Neural progenitor cell (in vitro differentiated cells): ENCODE data around the gene EEF1AKMT4. TPM values are rescaled to one million over a fixed set of nuclear protein-coding genes. Genes with fewer than 3 reads are reported as not detected.

ENCODE experiments used
- DNase-seq: peaks from one replicate; pipeline ENCODE4 v3.0.0-alpha.2; 2016; ENCODE audit warnings: low spot score
- H2AFZ ChIP-seq: fragments of 200-600 bp; sonication (generic); replicated peaks from 2 replicates; pipeline ENCODE4 v1.6.1; 2016; ENCODE audit warnings: antibody characterized with exemption
- H3F3A ChIP-seq: fragments of 200-600 bp; sonication (generic); 2 replicates; pipeline ENCODE4 v1.6.1; 2016; ENCODE audit warnings: antibody characterized with exemption, low read depth
- H3K27ac ChIP-seq: fragments of 200-600 bp; sonication (generic); 2 replicates; pipeline ENCODE4 v1.5.1; 2016; ENCODE audit warnings: mild to moderate bottlenecking
- H3K27me3 ChIP-seq: fragments of 200-600 bp; sonication (generic); 2 replicates; pipeline ENCODE4 v1.6.1; 2016; ENCODE audit warnings: mild to moderate bottlenecking, moderate library complexity
- H3K36me3 ChIP-seq: fragments of 200-600 bp; sonication (generic); 2 replicates; pipeline ENCODE4 v1.5.1; 2016
- H3K4me1 ChIP-seq: fragments of 200-600 bp; sonication (generic); 2 replicates; pipeline ENCODE4 v1.6.1; 2016; ENCODE audit warnings: mixed run types
- H3K4me2 ChIP-seq: fragments of 200-600 bp; sonication (generic); 2 replicates; pipeline ENCODE4 v1.6.1; 2016
- H3K4me3 ChIP-seq: fragments of 200-600 bp; sonication (generic); 2 replicates; pipeline ENCODE4 v1.5.1; 2016
- H3K79me2 ChIP-seq: fragments of 200-600 bp; sonication (generic); 2 replicates; pipeline ENCODE4 v1.6.1; 2016; ENCODE audit warnings: low read depth
- H3K9ac ChIP-seq: fragments of 200-600 bp; sonication (generic); 2 replicates; pipeline ENCODE4 v1.6.1; 2016
- H3K9me3 ChIP-seq: fragments of 200-600 bp; sonication (generic); 2 replicates; pipeline ENCODE4 v1.5.1; 2016; ENCODE audit warnings: low read depth
- H4K20me1 ChIP-seq: fragments of 200-600 bp; sonication (generic); 2 replicates; pipeline ENCODE4 v1.6.1; 2016; ENCODE audit warnings: low read depth
- H3K27ac Mint-ChIP-seq: 3 replicates; pipeline ENCODE4 v1.8.0; 2021; ENCODE audit warnings: mixed read lengths
- H3K27me3 Mint-ChIP-seq: 2 replicates; pipeline ENCODE4 v1.8.0; 2022; ENCODE audit warnings: low read depth, mild to moderate bottlenecking, inconsistent platforms, moderate library complexity, mixed read lengths; ENCODE audit not compliant: insufficient read depth
- H3K36me3 Mint-ChIP-seq: 3 replicates; pipeline ENCODE4 v1.8.0; 2021; ENCODE audit warnings: mixed read lengths
- H3K4me1 Mint-ChIP-seq: 3 replicates; pipeline ENCODE4 v1.8.0; 2021; ENCODE audit warnings: mixed read lengths
- H3K4me3 Mint-ChIP-seq: 3 replicates; pipeline ENCODE4 v1.8.0; 2021; ENCODE audit warnings: mild to moderate bottlenecking, moderate library complexity, mixed read lengths
- H3K9me3 Mint-ChIP-seq: 3 replicates; pipeline ENCODE4 v1.8.0; 2020; ENCODE audit warnings: mixed read lengths
- CTCF ChIP-seq: fragments of 200-600 bp; sonication (generic); IDR thresholded peaks from 2 replicates; pipeline ENCODE4 v1.5.1; 2017; ENCODE audit warnings: antibody characterized with exemption, mild to moderate bottlenecking
- EZH2 ChIP-seq: fragments of 200-600 bp; sonication (generic); IDR thresholded peaks from 2 replicates; pipeline ENCODE4 v1.6.1; 2017; ENCODE audit warnings: antibody characterized with exemption, mild to moderate bottlenecking, moderate library complexity
- EZH2phosphoT487 ChIP-seq: fragments of 200-600 bp; sonication (generic); IDR thresholded peaks from 2 replicates; pipeline ENCODE4 v1.6.1; 2017; ENCODE audit warnings: antibody characterized with exemption
- microRNA counts: library from miRNA; unstranded; fragments of <30 nt; microRNA quantifications from one replicate; lab custom pipeline; 2016
- microRNA-seq: library from miRNA; unstranded; fragments of <30 nt; microRNA quantifications from one replicate; pipeline ENCODE4, GENCODE V29; 2016
- small RNA-seq: library from RNA; depleted of rRNA; stranded (forward); fragments of <200 nt; gene quantifications from one replicate; pipeline ENCODE3, GENCODE V24; 2015
- total RNA-seq: library from RNA; depleted of rRNA; stranded (reverse); fragments of >200 nt; gene quantifications from 2 replicates; pipeline ENCODE4 v1.2.3, GENCODE V29; 2015; ENCODE audit warnings: low replicate concordance

EEF1AKMT4 gene
- total RNA-seq, 1 donor from 2014 or later: 3.7 TPM

DNA sequence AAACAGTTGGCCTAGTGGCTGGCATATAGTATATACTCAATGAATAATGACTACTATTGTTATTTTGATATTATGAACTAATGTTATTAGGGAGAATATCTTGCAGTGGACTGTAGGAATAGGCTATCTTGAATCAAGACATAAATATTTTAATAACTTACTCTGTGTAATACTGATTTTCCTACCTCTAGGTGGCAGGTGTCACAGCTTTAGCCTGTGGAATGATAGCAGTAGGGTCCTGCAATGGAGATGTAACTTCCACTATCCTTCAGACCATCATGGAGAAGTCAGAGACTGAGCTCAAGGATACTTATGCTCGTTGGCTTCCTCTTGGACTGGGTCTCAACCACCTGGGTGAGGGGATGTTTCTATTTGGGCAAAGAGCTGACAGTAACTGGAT is 56.1 kb downstream of the EEF1AKMT4 start:
- peaks cover 58% of the 10 kb centered on the region for H3K36me3 Mint-ChIP-seq
- H4K20me1 ChIP-seq: peaks cover 8% of the 10 kb centered on the region

DNA sequence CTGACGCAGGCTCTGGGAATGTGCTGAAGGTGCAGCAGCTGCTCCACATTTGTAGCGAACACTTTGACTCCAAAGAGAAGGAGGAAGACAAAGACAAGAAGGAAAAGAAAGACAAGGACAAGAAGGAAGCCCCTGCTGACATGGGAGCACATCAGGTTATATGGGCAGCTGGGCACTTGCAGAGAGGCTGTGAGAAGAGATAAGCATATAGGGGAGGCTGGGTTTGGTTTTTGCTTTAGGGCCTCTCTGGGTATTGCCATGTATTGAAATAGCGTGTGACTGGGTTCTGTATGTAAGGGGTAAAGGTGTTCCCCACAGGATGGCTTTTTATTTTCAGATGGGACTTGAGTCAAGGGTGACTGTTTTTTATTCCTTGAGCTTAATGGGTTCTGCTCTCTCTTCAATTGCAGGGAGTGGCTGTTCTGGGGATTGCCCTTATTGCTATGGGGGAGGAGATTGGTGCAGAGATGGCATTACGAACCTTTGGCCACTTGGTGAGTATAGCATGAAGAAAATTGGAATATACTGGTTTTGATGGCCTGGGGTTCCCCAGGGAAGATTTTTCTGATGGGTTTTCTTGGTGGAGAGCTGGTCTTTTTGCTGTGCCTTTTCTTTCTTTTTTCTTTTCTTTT is 57.0 kb downstream of the EEF1AKMT4 start:
- peaks cover 4% of the 10 kb centered on the region for H4K20me1 ChIP-seq
- Mint-ChIP-seq H3K36me3 (peaks cover 55% of the 10 kb centered on the region), H3K27me3 (peaks cover 3% of the 10 kb centered on the region), H3K9me3 (no peaks in the 10 kb centered on the region), H3K4me3 (no peak overlapping the region), H3K4me1 (peaks cover 4% of the 10 kb centered on the region), H3K27ac (no peak overlapping the region)
- no peak overlapping the region for H3K9ac ChIP-seq
- no peaks in the 10 kb centered on the region for H3K9me3 ChIP-seq
- H3K79me2 ChIP-seq: peaks cover 8% of the 10 kb centered on the region
- H3K4me2 ChIP-seq: no peak overlapping the region
- H3F3A ChIP-seq: peaks cover 10% of the 10 kb centered on the region
- H3K27me3 ChIP-seq: no peaks in the 10 kb centered on the region
- peaks cover 3% of the 10 kb centered on the region for H3K36me3 ChIP-seq
- no peak overlapping the region for H2AFZ ChIP-seq
- no peak for DNase-seq
- no peak for TF ChIP-seq EZH2
- TF ChIP-seq CTCF: no peak
- no peak for TF ChIP-seq EZH2phosphoT487
- H3K4me3 ChIP-seq: no peak overlapping the region
- H3K27ac ChIP-seq: no peak overlapping the region
- H3K4me1 ChIP-seq: no peaks in the 10 kb centered on the region

More for the DNA sequence above, 56.1 kb downstream of the EEF1AKMT4 start:
- peaks cover 3% of the 10 kb centered on the region for H3F3A ChIP-seq
- no peak overlapping the region for H3K27ac ChIP-seq
- H3K9ac ChIP-seq: no peak overlapping the region
- no peak overlapping the region for H3K4me2 ChIP-seq
- no peaks in the 10 kb centered on the region for H3K9me3 ChIP-seq
- H3K36me3 ChIP-seq: peaks cover 3% of the 10 kb centered on the region
- no peak overlapping the region for H3K4me3 ChIP-seq
- no peak overlapping the region for H2AFZ ChIP-seq
- Mint-ChIP-seq H3K4me1 (peaks cover 1% of the 10 kb centered on the region), H3K27me3 (no peaks in the 10 kb centered on the region), H3K4me3 (no peak overlapping the region), H3K9me3 (no peaks in the 10 kb centered on the region), H3K27ac (no peak overlapping the region)
- peaks cover 17% of the 10 kb centered on the region for H3K79me2 ChIP-seq
- no peak for TF ChIP-seq EZH2
- peak; percentile 31 for TF ChIP-seq CTCF
- no peak for TF ChIP-seq EZH2phosphoT487
- no peaks in the 10 kb centered on the region for H3K4me1 ChIP-seq
- H3K27me3 ChIP-seq: no peaks in the 10 kb centered on the region
- DNase-seq: no peak

GRCh38 chr3:184307915-184308314 is 58.4 kb downstream of the EEF1AKMT4 start:
- Histone ChIP-seq H3K27me3 (no peaks in the 10 kb centered on the region), H3K79me2 (no peaks in the 10 kb centered on the region), H3K27ac (no peak overlapping the region), H3K9ac (no peak overlapping the region), H3K9me3 (no peaks in the 10 kb centered on the region), H4K20me1 (peaks cover 4% of the 10 kb centered on the region), H2AFZ (no peak overlapping the region), H3K4me1 (no peaks in the 10 kb centered on the region), H3K4me3 (no peak overlapping the region), H3K4me2 (no peak overlapping the region), H3F3A (peaks cover 17% of the 10 kb centered on the region), H3K36me3 (peaks cover 3% of the 10 kb centered on the region)
- Mint-ChIP-seq H3K9me3 (no peaks in the 10 kb centered on the region), H3K4me3 (no peak overlapping the region), H3K27ac (no peak overlapping the region), H3K27me3 (peaks cover 3% of the 10 kb centered on the region), H3K36me3 (peaks cover 45% of the 10 kb centered on the region), H3K4me1 (peaks cover 4% of the 10 kb centered on the region)
- TF ChIP-seq EZH2 (no peak), CTCF (no peak), EZH2phosphoT487 (no peak)
- no peak for DNase-seq

MicroRNAs encoded within 50 kb of the gene (microRNA counts, 767-probe panel; counts per million panel counts)
- 460 counts per million, percentile 90 among the panel's probes with 10 or more counts for microRNA hsa-miR-1224-3p (lab: Ali Mortazavi, UCI)
- 460 counts per million, percentile 90 among the panel's probes with 10 or more counts for microRNA hsa-miR-1224-5p (lab: Ali Mortazavi, UCI)

Small RNA genes lying within 50 kb of the gene (microRNA-seq; reads per million reads assigned to microRNA genes)
- gene MIR1224: not detected

Small RNA genes lying within 50 kb of the gene (small RNA-seq; reads per million reads assigned to genes)
- gene MIR1224: not detected

Other genes with a start within 250 kb of the EEF1AKMT4 start
- gene ABCC5, start 231.8 kb upstream of the EEF1AKMT4 start, total RNA-seq: 34.0 and 38.7 TPM in 2 replicates
- not detected in 2 replicates for gene HTR3D, start 217.9 kb upstream of the EEF1AKMT4 start, total RNA-seq
- not detected in 2 replicates for gene HTR3C, start 196.6 kb upstream of the EEF1AKMT4 start, total RNA-seq
- not detected in 2 replicates for gene HTR3E, start 152.6 kb upstream of the EEF1AKMT4 start, total RNA-seq
- gene EIF2B5, start 114.3 kb upstream of the EEF1AKMT4 start, total RNA-seq: 36.4 and 69.1 TPM in 2 replicates
- gene DVL3, start 94.3 kb upstream of the EEF1AKMT4 start, total RNA-seq: 29.8 and 59.2 TPM in 2 replicates
- 309 and 335 TPM in 2 replicates for gene AP2M1, start 74.8 kb upstream of the EEF1AKMT4 start, total RNA-seq
- gene ABCF3, start 63.5 kb upstream of the EEF1AKMT4 start, total RNA-seq: 22.0 and 30.4 TPM in 2 replicates
- gene VWA5B2, start 20.1 kb upstream of the EEF1AKMT4 start, total RNA-seq: not detected in 2 replicates
- gene ALG3, start 710 bp upstream of the EEF1AKMT4 start, total RNA-seq: 23.7 and 39.1 TPM in 2 replicates
- gene CAMK2N2, start 11.9 kb downstream of the EEF1AKMT4 start, total RNA-seq: 0.71 TPM in 1 of 2 replicates, not detected in the other
- gene ECE2, start 26.4 kb downstream of the EEF1AKMT4 start, total RNA-seq: 0.15 TPM in 1 of 2 replicates, not detected in the other
- gene PSMD2, start 49.6 kb downstream of the EEF1AKMT4 start, total RNA-seq: 234 and 476 TPM in 2 replicates
- gene EIF4G1, start 64.9 kb downstream of the EEF1AKMT4 start, total RNA-seq: 137 and 207 TPM in 2 replicates
- 17.2 and 37.7 TPM in 2 replicates for gene FAM131A, start 87.9 kb downstream of the EEF1AKMT4 start, total RNA-seq
- gene CLCN2, start 111.9 kb downstream of the EEF1AKMT4 start, total RNA-seq: 16.5 and 38.2 TPM in 2 replicates
- 128 and 173 TPM in 2 replicates for gene POLR2H, start 112.0 kb downstream of the EEF1AKMT4 start, total RNA-seq
- gene THPO, start 128.5 kb downstream of the EEF1AKMT4 start, total RNA-seq: 0.31 and 2.3 TPM in 2 replicates
- gene CHRD, start 130.4 kb downstream of the EEF1AKMT4 start, total RNA-seq: 2.3 and 6.8 TPM in 2 replicates